ENCODE data around the gene SLIRP.

DNA sequence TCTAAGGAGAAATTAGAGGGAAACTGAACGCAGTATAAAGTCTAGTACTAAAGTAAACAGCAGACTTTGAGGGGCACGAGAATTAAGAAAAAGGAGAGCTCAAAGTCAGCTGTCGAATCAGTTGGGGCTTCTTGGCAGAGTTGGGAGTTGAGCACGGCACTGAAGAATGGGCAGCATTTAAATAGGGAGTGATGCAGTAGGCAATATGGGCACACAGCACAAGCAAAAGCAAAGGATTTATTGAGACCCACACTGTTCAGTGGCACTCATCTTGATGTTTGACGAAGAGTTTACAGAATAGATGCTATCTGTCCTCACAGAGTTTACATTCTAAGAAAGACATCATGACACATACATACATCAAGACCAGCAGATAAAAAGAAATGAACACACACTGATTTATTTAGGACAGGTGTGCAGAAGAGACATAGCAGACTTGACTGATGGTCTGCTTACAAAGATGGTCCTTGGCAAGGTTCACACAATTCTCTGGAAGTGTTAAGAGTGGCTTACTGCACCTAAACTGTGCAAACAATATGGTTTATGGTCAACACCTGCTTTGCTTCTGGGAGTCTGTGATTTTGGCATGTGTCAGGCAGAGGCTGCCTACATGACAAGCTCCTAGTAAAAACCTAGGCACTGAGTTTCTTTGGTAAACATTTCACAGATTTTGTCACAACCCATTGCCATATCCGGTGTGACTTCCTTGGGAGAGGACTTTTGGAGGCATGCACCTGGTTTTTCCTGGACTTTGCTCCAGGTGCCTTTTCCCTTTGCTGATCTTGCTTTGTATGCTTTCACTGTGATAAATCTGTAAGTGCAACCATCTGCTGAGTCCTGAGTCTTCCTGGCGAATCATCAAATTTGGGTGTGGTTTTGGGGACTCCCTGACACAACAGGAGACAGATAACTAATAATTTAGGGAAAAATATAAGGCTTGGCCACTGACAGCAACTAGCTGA, 26.4 kb upstream of the SLIRP start:
- TF ChIP-seq EZH2phosphoT487 (IDR thresholded peaks at IDR 0.05; ENCODE audit: insufficient read depth, low read depth) (no peak), EZH2 (IDR thresholded peaks at IDR 0.05; ENCODE audit: insufficient read depth, poor library complexity, severe bottlenecking) (no peak)

Data from GM23248 (cell line).